Raji (cell line): ENCODE data around the gene KCNJ3.

ENCODE experiments used
- POLR2A ChIP-seq: IDR thresholded peaks from 2 replicates; pipeline ENCODE4 v1.6.1; 2011; ENCODE audit warnings: low read depth, low read length, control low read depth; ENCODE audit not compliant: insufficient read depth

KCNJ3 gene

GRCh38 chr2:154698296-154698720 is at the start of gene KCNJ3:
KCNJ3 (plus strand) TSS chr2:154698695; CDS start chr2:154698776, 81 bp downstream.
- TF ChIP-seq POLR2A = no peak

- no peak for TF ChIP-seq POLR2A
Observed at GRCh38 chr2:154655499-154655898, 43.0 kb upstream of the KCNJ3 start.

GRCh38 chr2:154658854-154659253 is 39.6 kb upstream of the KCNJ3 start:
- TF ChIP-seq POLR2A = no peak

GRCh38 chr2:154664248-154664647 is 34.2 kb upstream of the KCNJ3 start:
- TF ChIP-seq POLR2A = no peak

GRCh38 chr2:154670083-154670482 is 28.4 kb upstream of the KCNJ3 start:
- TF ChIP-seq POLR2A = no peak

- no peak for TF ChIP-seq POLR2A
Observed at GRCh38 chr2:154673694-154674093, 24.8 kb upstream of the KCNJ3 start.

- TF ChIP-seq POLR2A = no peak
Observed at GRCh38 chr2:154677401-154677800, 21.1 kb upstream of the KCNJ3 start.

GRCh38 chr2:154681741-154682140 is 16.8 kb upstream of the KCNJ3 start:
- TF ChIP-seq POLR2A = no peak

GRCh38 chr2:154686162-154686561 is 12.3 kb upstream of the KCNJ3 start:
- no peak for TF ChIP-seq POLR2A

GRCh38 chr2:154688373-154688772 is 10.1 kb upstream of the KCNJ3 start:
- no peak for TF ChIP-seq POLR2A

- no peak for TF ChIP-seq POLR2A
Observed at GRCh38 chr2:154689158-154689557, 9.3 kb upstream of the KCNJ3 start.

GRCh38 chr2:154692927-154693326 is 5.6 kb upstream of the KCNJ3 start:
- no peak for TF ChIP-seq POLR2A

- TF ChIP-seq POLR2A = no peak
Observed at GRCh38 chr2:154693741-154694340, 4.7 kb upstream of the KCNJ3 start.

- TF ChIP-seq POLR2A = no peak
Observed at GRCh38 chr2:154694881-154695280, 3.6 kb upstream of the KCNJ3 start.

- TF ChIP-seq POLR2A = no peak
Observed at GRCh38 chr2:154696369-154696768, 2.1 kb upstream of the KCNJ3 start.

GRCh38 chr2:154696810-154697417 is 1.6 kb upstream of the KCNJ3 start:
- TF ChIP-seq POLR2A = no peak

GRCh38 chr2:154697418-154698252 is 860 bp upstream of the KCNJ3 start:
- no peak for TF ChIP-seq POLR2A
